C4-2B (cell line): ENCODE measurements around the gene HBE1.

Experiments used
- H3K27ac ChIP-seq: fragments of 450-650 bp; 2 replicates; pipeline ENCODE4 v1.5.1; 2017
- ZFX ChIP-seq: fragments of 450-650 bp; IDR thresholded peaks from 2 replicates; pipeline ENCODE4 v1.6.1; 2017
- TF ChIP-seq, protein P1 (sequence below): fragments of 450-650 bp; conservative IDR thresholded peaks from 2 replicates; pipeline ENCODE4 v1.5.1; 2017; ENCODE audit warnings: mild to moderate bottlenecking

The HBE1 gene

DNA sequence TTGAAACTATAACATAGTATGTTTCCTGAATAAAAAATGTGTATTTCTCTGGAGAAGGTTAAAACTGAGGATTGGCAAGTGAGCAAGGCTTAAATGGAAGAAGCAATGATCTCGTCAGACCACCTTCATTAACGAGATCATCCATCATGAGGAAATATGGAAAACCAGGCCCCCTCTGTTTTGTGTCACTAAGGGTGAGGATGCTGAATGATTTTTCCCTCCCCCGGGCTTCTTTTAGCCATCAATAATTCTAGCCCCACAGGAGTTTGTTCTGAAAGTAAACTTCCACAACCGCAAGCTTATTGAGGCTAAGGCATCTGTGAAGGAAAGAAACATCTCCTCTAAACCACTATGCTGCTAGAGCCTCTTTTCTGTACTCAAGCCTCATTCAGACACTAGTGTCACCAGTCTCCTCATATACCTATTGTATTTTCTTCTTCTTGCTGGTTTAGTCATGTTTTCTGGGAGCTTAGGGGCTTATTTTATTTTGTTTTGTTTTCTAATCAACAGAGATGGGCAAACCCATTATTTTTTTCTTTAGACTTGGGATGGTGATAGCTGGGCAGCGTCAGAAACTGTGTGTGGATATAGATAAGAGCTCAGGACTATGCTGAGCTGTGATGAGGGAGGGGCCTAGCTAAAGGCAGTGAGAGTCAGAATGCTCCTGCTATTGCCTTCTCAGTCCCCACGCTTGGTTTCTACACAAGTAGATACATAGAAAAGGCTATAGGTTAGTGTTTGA is 5.8 kb upstream of the HBE1 start:
- TF ChIP-seq, protein P1, sequence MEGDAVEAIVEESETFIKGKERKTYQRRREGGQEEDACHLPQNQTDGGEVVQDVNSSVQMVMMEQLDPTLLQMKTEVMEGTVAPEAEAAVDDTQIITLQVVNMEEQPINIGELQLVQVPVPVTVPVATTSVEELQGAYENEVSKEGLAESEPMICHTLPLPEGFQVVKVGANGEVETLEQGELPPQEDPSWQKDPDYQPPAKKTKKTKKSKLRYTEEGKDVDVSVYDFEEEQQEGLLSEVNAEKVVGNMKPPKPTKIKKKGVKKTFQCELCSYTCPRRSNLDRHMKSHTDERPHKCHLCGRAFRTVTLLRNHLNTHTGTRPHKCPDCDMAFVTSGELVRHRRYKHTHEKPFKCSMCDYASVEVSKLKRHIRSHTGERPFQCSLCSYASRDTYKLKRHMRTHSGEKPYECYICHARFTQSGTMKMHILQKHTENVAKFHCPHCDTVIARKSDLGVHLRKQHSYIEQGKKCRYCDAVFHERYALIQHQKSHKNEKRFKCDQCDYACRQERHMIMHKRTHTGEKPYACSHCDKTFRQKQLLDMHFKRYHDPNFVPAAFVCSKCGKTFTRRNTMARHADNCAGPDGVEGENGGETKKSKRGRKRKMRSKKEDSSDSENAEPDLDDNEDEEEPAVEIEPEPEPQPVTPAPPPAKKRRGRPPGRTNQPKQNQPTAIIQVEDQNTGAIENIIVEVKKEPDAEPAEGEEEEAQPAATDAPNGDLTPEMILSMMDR = no peak
- no peak for TF ChIP-seq ZFX

DNA sequence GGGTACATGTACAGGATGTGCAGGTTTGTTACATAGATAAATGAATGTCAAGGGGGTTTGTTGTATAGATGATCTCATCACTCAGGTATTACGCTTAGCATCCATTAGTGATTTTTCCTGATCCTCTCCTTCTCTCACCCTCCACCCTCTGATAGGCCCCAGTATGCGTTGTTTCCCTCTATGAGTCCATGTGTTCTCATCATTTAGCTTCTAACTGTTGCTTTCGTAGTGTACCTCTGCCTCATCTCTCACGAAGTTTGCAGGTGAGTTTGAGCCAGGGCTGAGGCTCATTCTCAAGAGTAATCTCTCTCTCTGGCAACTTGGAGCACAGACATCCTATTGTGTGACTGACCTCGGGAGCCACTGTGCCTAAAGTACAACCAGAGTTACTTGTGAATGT is 4.7 kb upstream of the HBE1 start:
- no peak overlapping the region for H3K27ac ChIP-seq
- TF ChIP-seq, protein P1 = no peak
- no peak for TF ChIP-seq ZFX

More for the DNA sequence above, 5.8 kb upstream of the HBE1 start:
- H3K27ac ChIP-seq = no peak overlapping the region

DNA sequence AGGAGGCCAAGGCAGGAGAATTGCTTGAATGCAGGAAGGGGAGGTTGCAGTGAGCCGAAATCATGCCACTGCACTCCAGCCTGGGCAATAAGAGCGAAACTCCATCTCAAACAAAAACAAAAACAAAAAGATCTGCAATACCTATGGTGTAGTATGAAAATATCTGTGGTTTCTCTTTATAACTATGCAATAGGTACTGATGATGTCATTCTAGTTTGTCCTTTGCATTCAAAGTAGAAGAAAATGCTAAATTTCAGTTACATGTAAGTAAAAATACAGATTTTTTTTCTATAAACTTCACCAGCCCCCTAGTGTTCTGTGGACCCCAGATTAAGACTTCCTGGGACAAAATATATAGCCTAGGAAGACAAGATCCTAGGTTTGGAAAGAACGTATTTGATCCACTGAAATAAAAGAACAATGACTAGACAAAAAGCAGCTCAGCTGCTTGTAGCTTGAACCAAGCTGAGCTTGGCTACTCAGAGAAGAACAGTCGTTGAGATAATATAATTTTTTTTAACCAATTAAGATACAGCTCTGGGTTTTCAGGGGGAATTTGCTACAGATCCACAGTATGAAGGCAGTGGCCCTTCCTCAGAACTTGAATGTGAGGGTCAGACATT is 2.8 kb upstream of the HBE1 start:
- no peak overlapping the region for H3K27ac ChIP-seq
- TF ChIP-seq ZFX = no peak
- TF ChIP-seq, protein P1 = no peak

DNA sequence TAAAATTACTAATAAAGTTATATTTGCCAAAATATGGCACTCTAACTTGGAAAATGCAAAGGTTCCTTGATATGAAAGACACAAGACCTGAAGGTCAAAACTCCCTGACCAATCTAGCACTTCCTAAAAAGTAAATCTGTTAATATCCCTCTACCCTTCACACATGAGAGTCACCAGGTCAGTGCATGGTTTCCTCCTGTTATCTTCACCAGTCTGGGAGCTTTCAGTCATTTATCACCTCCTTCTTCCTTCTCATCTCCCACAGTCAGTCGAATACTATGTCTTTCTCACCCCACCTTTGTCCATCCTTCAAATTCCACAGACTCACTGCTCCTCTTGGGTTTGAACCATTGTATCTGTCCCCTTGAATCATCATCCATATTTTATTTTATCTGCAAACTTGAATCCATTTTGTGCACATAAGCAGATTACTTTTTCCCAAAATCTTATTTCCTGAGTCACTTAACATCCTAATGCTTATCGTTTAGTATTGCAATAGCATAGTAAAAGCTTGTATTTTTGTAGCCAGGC is 2.6 kb downstream of the HBE1 start:
- H3K27ac ChIP-seq = no peak overlapping the region
- TF ChIP-seq ZFX = no peak
- TF ChIP-seq, protein P1 = no peak

DNA sequence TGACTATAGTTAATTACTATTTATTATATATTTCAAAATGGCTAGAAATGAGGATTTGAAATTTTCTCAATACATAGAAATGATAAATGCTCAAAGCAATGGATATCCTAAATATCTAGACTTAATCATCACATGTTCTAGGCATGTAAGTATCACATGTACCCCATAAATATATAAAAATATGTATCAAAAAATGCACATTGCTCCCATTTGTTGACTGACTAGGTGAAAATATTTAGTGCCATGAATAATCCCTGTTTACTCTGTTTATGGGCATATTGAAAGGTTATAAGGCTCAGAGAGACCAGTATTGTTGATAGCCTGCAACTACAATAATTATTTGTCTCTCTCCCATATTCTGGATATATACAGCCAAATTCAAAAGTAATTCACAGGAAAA is 3.1 kb downstream of the HBE1 start:
- no peak overlapping the region for H3K27ac ChIP-seq
- TF ChIP-seq ZFX = no peak
- TF ChIP-seq, protein P1 = no peak

DNA sequence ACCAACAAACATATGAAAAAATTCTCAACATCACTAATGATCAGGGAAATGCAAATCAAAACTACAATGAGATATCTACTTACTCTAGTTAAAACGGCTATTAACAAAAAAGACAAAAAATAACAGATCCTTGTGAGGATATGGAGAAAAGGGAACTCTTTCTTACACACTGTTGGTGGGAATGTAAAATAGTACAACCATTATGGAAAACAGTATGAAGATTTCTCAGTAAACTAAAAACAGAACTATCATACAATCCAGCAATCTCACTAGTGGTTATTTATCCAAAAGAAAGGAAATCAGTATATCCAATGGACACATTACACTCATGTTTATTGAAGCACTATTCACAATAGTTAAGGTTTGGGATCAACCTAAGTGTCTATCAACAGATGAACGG is 3.9 kb downstream of the HBE1 start:
- TF ChIP-seq ZFX = no peak
- TF ChIP-seq, protein P1 = no peak
- no peak overlapping the region for H3K27ac ChIP-seq

DNA sequence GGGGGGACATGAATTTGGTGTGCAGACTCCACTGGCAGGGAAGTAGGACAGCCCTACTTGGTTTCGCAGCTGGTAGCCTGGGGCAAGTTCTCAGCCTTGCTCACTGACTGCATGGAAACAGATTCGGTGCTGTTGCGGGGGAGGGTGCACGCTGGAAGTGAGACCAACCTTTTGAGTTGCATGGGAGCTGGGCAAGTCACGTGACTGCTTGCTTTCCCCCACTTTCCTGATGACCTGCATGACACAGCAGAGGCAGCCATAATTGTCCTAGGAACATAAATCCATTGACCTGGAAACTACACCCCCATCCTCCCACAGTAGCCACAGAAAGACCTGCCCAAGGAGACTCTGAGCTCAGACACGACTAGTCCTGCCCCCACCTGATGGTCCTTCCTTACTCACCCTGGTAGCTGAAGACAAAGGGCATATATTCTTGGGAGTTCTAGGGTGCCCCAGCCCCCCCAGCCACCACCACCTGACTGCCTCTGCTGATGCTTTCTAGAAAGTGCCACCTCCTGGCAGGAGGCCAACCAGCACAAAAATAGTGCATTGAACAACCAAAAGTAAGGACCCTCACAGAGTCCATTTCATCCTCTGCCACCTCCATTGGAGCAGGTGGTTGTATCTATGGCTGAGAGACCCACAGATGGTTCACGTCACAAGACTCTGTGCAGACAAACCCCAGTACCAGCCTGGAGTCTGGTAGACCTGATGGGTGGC is 11.0 kb downstream of the HBE1 start:
- no peak overlapping the region for H3K27ac ChIP-seq
- TF ChIP-seq, protein P1 = no peak
- no peak for TF ChIP-seq ZFX
